ENCODE results near the gene MAG.

Gene MAG

GRCh38 chr19:35337097-35337983 lies 45.4 kb downstream of the MAG start:
- no peak for DNase-seq (ENCODE audit: low read depth, low spot score)
- TF ChIP-seq SUZ12 (IDR thresholded peaks at IDR 0.05; ENCODE audit: extremely low read depth, insufficient read depth, insufficient read length) (no peak), ZNF274 (IDR thresholded peaks at IDR 0.05; ENCODE audit: low read depth, low read length) (no peak), YY1 (IDR thresholded peaks at IDR 0.05; ENCODE audit: insufficient read depth, insufficient read length) (no peak)
- no peak overlapping the region for H3K9ac ChIP-seq (ENCODE audit: insufficient read length, low read depth)
- no peaks in the 10 kb centered on the region for H3K9me3 ChIP-seq (ENCODE audit: insufficient read depth, low read length)
- H3K4me3 ChIP-seq (ENCODE audit: insufficient read length, low read depth) = no peak overlapping the region
- no peaks in the 10 kb centered on the region for H3K4me1 ChIP-seq (ENCODE audit: insufficient read depth, insufficient read length)
- no peaks in the 10 kb centered on the region for H3K27me3 ChIP-seq (ENCODE audit: insufficient read depth, insufficient read length)
- H3K36me3 ChIP-seq (ENCODE audit: insufficient read depth, insufficient read length, low read length) = no peaks in the 10 kb centered on the region

GRCh38 chr19:35337984-35338296 lies 46.0 kb downstream of the MAG start:
- no peak overlapping the region for H3K9ac ChIP-seq (ENCODE audit: insufficient read length, low read depth)
- TF ChIP-seq ZNF274 (IDR thresholded peaks at IDR 0.05; ENCODE audit: low read depth, low read length) = no peak
- TF ChIP-seq SUZ12 (IDR thresholded peaks at IDR 0.05; ENCODE audit: extremely low read depth, insufficient read depth, insufficient read length) = no peak
- no peak for TF ChIP-seq YY1 (IDR thresholded peaks at IDR 0.05; ENCODE audit: insufficient read depth, insufficient read length)
- no peaks in the 10 kb centered on the region for H3K36me3 ChIP-seq (ENCODE audit: insufficient read depth, insufficient read length, low read length)
- no peaks in the 10 kb centered on the region for H3K9me3 ChIP-seq (ENCODE audit: insufficient read depth, low read length)
- H3K27me3 ChIP-seq (ENCODE audit: insufficient read depth, insufficient read length) = no peaks in the 10 kb centered on the region
- no peak overlapping the region for H3K4me3 ChIP-seq (ENCODE audit: insufficient read length, low read depth)
- H3K4me1 ChIP-seq (ENCODE audit: insufficient read depth, insufficient read length) = no peaks in the 10 kb centered on the region
- no peak for DNase-seq (ENCODE audit: low read depth, low spot score)

- H3K4me3 ChIP-seq (ENCODE audit: insufficient read length, low read depth) = no peak overlapping the region
- H3K27me3 ChIP-seq (ENCODE audit: insufficient read depth, insufficient read length) = no peaks in the 10 kb centered on the region
- H3K4me1 ChIP-seq (ENCODE audit: insufficient read depth, insufficient read length) = peaks cover 4% of the 10 kb centered on the region
- no peak overlapping the region for H3K9ac ChIP-seq (ENCODE audit: insufficient read length, low read depth)
- no peaks in the 10 kb centered on the region for H3K9me3 ChIP-seq (ENCODE audit: insufficient read depth, low read length)
- H3K36me3 ChIP-seq (ENCODE audit: insufficient read depth, insufficient read length, low read length) = no peaks in the 10 kb centered on the region
- no peak for DNase-seq (ENCODE audit: low read depth, low spot score)
- TF ChIP-seq ZNF274 (IDR thresholded peaks at IDR 0.05; ENCODE audit: low read depth, low read length) (no peak), YY1 (IDR thresholded peaks at IDR 0.05; ENCODE audit: insufficient read depth, insufficient read length) (no peak), SUZ12 (IDR thresholded peaks at IDR 0.05; ENCODE audit: extremely low read depth, insufficient read depth, insufficient read length) (no peak)
These were observed 48.5 kb downstream of the MAG start for GRCh38 chr19:35340431-35340830.

GRCh38 chr19:35341006-35341405 lies 49.0 kb downstream of the MAG start:
- H3K27me3 ChIP-seq (ENCODE audit: insufficient read depth, insufficient read length) = no peaks in the 10 kb centered on the region
- H3K4me1 ChIP-seq (ENCODE audit: insufficient read depth, insufficient read length) = peaks cover 6% of the 10 kb centered on the region

GRCh38 chr19:35341565-35342225 lies 49.7 kb downstream of the MAG start:
- H3K27me3 ChIP-seq (ENCODE audit: insufficient read depth, insufficient read length) = no peaks in the 10 kb centered on the region
- no peak overlapping the region for H3K4me3 ChIP-seq (ENCODE audit: insufficient read length, low read depth)
- DNase-seq (ENCODE audit: low read depth, low spot score) = no peak
- TF ChIP-seq YY1 (IDR thresholded peaks at IDR 0.05; ENCODE audit: insufficient read depth, insufficient read length) (no peak), ZNF274 (IDR thresholded peaks at IDR 0.05; ENCODE audit: low read depth, low read length) (no peak), SUZ12 (IDR thresholded peaks at IDR 0.05; ENCODE audit: extremely low read depth, insufficient read depth, insufficient read length) (no peak)
- peaks cover 6% of the 10 kb centered on the region for H3K4me1 ChIP-seq (ENCODE audit: insufficient read depth, insufficient read length)
- no peak overlapping the region for H3K9ac ChIP-seq (ENCODE audit: insufficient read length, low read depth)
- H3K9me3 ChIP-seq (ENCODE audit: insufficient read depth, low read length) = no peaks in the 10 kb centered on the region
- no peaks in the 10 kb centered on the region for H3K36me3 ChIP-seq (ENCODE audit: insufficient read depth, insufficient read length, low read length)

More at GRCh38 chr19:35341006-35341405, 49.0 kb downstream of the MAG start:
- Histone ChIP-seq H3K9me3 (ENCODE audit: insufficient read depth, low read length) (no peaks in the 10 kb centered on the region), H3K36me3 (ENCODE audit: insufficient read depth, insufficient read length, low read length) (no peaks in the 10 kb centered on the region), H3K9ac (ENCODE audit: insufficient read length, low read depth) (no peak overlapping the region), H3K4me3 (ENCODE audit: insufficient read length, low read depth) (no peak overlapping the region)
- TF ChIP-seq YY1 (IDR thresholded peaks at IDR 0.05; ENCODE audit: insufficient read depth, insufficient read length) (no peak), ZNF274 (IDR thresholded peaks at IDR 0.05; ENCODE audit: low read depth, low read length) (no peak), SUZ12 (IDR thresholded peaks at IDR 0.05; ENCODE audit: extremely low read depth, insufficient read depth, insufficient read length) (no peak)
- no peak for DNase-seq (ENCODE audit: low read depth, low spot score)

- Histone ChIP-seq H3K27me3 (ENCODE audit: insufficient read depth, insufficient read length) (no peaks in the 10 kb centered on the region), H3K9me3 (ENCODE audit: insufficient read depth, low read length) (no peaks in the 10 kb centered on the region), H3K4me3 (ENCODE audit: insufficient read length, low read depth) (no peak overlapping the region), H3K36me3 (ENCODE audit: insufficient read depth, insufficient read length, low read length) (no peaks in the 10 kb centered on the region), H3K4me1 (ENCODE audit: insufficient read depth, insufficient read length) (peaks cover 6% of the 10 kb centered on the region), H3K9ac (ENCODE audit: insufficient read length, low read depth) (no peak overlapping the region)
- TF ChIP-seq YY1 (IDR thresholded peaks at IDR 0.05; ENCODE audit: insufficient read depth, insufficient read length) (no peak), SUZ12 (IDR thresholded peaks at IDR 0.05; ENCODE audit: extremely low read depth, insufficient read depth, insufficient read length) (no peak), ZNF274 (IDR thresholded peaks at IDR 0.05; ENCODE audit: low read depth, low read length) (no peak)
- no peak for DNase-seq (ENCODE audit: low read depth, low spot score)
These were observed 50.5 kb downstream of the MAG start for GRCh38 chr19:35342430-35342829.

GRCh38 chr19:35344511-35345031 lies 52.6 kb downstream of the MAG start:
- Histone ChIP-seq H3K9me3 (ENCODE audit: insufficient read depth, low read length) (no peaks in the 10 kb centered on the region), H3K27me3 (ENCODE audit: insufficient read depth, insufficient read length) (peaks cover 6% of the 10 kb centered on the region), H3K4me1 (ENCODE audit: insufficient read depth, insufficient read length) (peaks cover 6% of the 10 kb centered on the region), H3K9ac (ENCODE audit: insufficient read length, low read depth) (no peak overlapping the region), H3K36me3 (ENCODE audit: insufficient read depth, insufficient read length, low read length) (no peaks in the 10 kb centered on the region), H3K4me3 (ENCODE audit: insufficient read length, low read depth) (no peak overlapping the region)
- TF ChIP-seq SUZ12 (IDR thresholded peaks at IDR 0.05; ENCODE audit: extremely low read depth, insufficient read depth, insufficient read length) = no peak
- DNase-seq (ENCODE audit: low read depth, low spot score) = no peak

All from NT2/D1 (cell line).